Left hindlimb (tissue), 1 donor: ENCODE measurements around the gene PP2D1.
A peak's percentile ranks its signal among the peaks of the same experiment; 100 is the strongest.
"Not testable (repeated sequence)": the region's sequence is repeated elsewhere in the genome, so short reads cannot be mapped to it uniquely, and the experiment has no call there.

Experiments used
- DNase-seq: peaks from one replicate; pipeline ENCODE4 v3.0.0-alpha.2; 2018

Gene PP2D1

GRCh38 chr3:20039765-20040547 is 27.9 kb upstream of the PP2D1 start, which contains the start of gene KAT2B:
TSS of gene KAT2B (plus strand) at chr3:20040446. CDS start at chr3:20040478, 32 bp downstream.
- DNase-seq = peak; percentile 81

GRCh38 chr3:20039466-20039764 is 27.4 kb upstream of the PP2D1 start:
- DNase-seq = no peak

- no peak for DNase-seq
These were observed 26.8 kb upstream of the PP2D1 start for GRCh38 chr3:20038699-20039465.

GRCh38 chr3:20037255-20037996 is 25.4 kb upstream of the PP2D1 start:
- no peak for DNase-seq

GRCh38 chr3:20035019-20035418 is 23.0 kb upstream of the PP2D1 start:
- DNase-seq = no peak

- not testable (repeated sequence) for DNase-seq
These were observed 19.9 kb upstream of the PP2D1 start for GRCh38 chr3:20031939-20032338.

GRCh38 chr3:20028905-20029331 is 16.9 kb upstream of the PP2D1 start:
- DNase-seq = no peak

GRCh38 chr3:20027136-20027535 is 15.1 kb upstream of the PP2D1 start:
- no peak for DNase-seq

- no peak for DNase-seq
These were observed 11.8 kb upstream of the PP2D1 start for GRCh38 chr3:20023623-20024405.

- no peak for DNase-seq
These were observed 11.0 kb upstream of the PP2D1 start for GRCh38 chr3:20022954-20023622.

- DNase-seq = not testable (repeated sequence)
These were observed 4.0 kb upstream of the PP2D1 start for GRCh38 chr3:20016076-20016475.

GRCh38 chr3:20015525-20015924 is 3.5 kb upstream of the PP2D1 start:
- no peak for DNase-seq

- no peak for DNase-seq
These were observed 1.3 kb upstream of the PP2D1 start for GRCh38 chr3:20013396-20013795.

- DNase-seq = no peak
These were observed 3.4 kb downstream of the PP2D1 start for GRCh38 chr3:20008646-20009045.

- no peak for DNase-seq
These were observed 4.1 kb downstream of the PP2D1 start for GRCh38 chr3:20007960-20008359.

- no peak for DNase-seq
These were observed 10.1 kb downstream of the PP2D1 start for GRCh38 chr3:20001932-20002331.

GRCh38 chr3:19997502-19997901 is 14.6 kb downstream of the PP2D1 start:
- DNase-seq = no peak

- DNase-seq = no peak
These were observed 17.3 kb downstream of the PP2D1 start for GRCh38 chr3:19994796-19995195.

GRCh38 chr3:19988904-19989303 is 23.2 kb downstream of the PP2D1 start:
- DNase-seq = not testable (repeated sequence)

GRCh38 chr3:19972054-19972453 is 40.0 kb downstream of the PP2D1 start:
- DNase-seq = no peak

- DNase-seq = no peak
These were observed 41.7 kb downstream of the PP2D1 start for GRCh38 chr3:19970327-19970726.

GRCh38 chr3:19967812-19968211 is 44.3 kb downstream of the PP2D1 start:
- DNase-seq = no peak
